GM21423 (cell line): Measurements from ENCODE around the gene CTSH.
"Not testable (repeated sequence)": the region's sequence is repeated elsewhere in the genome, so short reads cannot be mapped to it uniquely, and the experiment has no call there.

Source experiments
- ATAC-seq: cut with Tn5 transposase; IDR thresholded peaks from one replicate; pipeline ENCODE4 v1.9.1; 2021; ENCODE audit warnings: mild to moderate bottlenecking, moderate library complexity; ENCODE audit not compliant: unreplicated experiment

CTSH gene

DNA sequence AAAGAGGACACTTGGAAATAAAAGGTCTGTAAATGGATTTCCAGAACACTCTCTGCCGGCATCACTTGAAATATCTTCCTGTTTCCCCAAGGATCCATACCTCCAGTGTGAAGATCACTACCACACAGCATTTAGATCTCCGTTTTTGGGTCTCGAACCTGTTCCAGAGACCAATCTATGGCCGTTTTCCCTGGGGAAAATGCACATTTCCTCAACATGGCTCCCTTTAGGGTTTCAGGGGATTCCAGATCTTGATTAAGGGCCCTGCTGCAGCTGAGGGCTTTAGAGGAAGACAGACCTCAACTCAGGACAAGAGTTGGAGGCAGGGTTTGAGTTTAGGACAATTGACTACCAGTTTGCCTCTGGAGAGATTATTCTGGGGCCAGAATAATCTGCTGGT lies 2.1 kb downstream of the CTSH start:
- ATAC-seq = no peak

DNA sequence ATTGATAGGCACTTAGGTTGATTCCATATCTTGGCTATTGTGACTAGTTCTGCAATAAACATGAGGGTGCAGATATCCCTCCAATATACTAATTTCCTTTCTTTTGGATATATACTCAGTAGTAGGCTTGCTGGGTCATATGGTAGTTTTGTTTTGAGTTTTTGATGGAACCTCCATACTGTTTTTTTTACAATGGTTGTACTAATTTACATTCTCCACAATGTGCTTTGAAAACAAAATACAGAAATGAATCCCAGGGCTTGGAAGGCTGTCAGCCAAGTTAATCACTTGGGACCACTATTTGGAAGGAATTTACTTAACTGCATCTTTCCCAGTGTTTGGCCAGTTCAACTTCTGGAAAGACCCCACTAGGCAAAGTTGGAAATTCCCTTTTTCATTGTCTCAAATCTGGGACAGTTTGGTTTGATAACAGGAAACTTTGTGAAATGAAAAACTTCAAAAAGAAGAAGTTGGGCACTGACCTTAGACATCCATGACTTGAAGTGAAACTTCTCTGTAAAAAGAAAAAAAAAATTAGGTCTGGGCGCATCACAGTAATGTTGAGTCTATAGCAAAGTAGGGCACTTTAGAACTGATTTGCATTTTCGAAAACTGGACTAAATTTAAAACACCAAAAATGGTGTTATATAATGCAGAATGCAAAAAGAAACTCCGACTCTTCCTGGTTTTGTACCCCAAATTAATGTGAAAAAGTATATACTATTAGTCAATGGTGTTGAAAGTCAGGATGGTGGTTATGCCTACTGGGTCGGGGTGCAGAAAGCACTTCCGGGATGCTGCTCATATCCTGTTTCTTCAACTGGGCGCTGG lies 6.0 kb downstream of the CTSH start:
- ATAC-seq = peak; percentile 72

DNA sequence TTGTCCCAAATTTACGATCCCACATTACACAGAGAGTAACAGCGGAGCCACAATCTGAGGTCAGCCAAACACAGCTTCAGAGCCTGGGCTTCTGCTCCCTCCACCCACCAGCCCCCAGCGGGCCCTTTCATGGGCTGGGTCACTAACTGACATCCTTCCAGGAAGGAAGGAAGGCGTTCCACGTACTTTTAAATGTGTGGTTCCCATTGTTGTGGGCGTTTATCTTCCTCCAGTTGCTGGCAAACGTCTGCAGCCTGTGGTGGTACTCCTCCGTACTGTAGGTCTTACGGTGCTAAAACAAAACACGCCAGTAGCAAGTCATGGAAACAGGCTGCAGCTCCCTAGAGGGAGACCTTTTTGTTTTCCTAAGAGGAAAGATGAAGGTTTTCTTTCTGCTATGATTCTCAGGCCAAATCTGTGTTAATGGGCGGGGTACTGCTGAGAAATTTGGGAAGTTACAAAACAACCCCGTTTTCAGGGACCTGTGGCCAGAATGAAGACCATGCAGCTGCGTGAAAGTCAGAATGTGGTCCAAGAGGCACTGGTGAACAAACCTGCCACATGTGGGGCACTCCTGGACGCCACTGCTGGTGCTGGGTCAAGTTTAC lies 7.6 kb downstream of the CTSH start:
- no peak for ATAC-seq

DNA sequence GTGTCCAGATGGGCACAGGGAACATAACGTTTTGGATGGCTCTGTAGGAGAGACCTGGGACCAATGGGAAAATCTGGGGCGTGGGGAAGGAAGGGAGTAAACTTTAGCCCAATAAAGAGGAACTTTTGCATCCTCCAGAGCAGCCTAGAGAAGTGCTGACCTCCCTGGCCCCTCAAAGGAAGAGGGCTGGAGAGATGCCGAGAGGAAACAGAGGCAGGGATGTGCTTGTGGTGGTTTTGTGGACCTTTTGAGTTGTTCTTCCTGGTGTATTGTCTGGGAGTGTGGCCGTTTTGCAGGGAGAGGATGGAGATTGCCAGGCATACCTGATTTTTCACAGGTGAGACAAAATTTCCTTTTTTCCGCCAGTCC lies 10.2 kb downstream of the CTSH start:
- no peak for ATAC-seq

DNA sequence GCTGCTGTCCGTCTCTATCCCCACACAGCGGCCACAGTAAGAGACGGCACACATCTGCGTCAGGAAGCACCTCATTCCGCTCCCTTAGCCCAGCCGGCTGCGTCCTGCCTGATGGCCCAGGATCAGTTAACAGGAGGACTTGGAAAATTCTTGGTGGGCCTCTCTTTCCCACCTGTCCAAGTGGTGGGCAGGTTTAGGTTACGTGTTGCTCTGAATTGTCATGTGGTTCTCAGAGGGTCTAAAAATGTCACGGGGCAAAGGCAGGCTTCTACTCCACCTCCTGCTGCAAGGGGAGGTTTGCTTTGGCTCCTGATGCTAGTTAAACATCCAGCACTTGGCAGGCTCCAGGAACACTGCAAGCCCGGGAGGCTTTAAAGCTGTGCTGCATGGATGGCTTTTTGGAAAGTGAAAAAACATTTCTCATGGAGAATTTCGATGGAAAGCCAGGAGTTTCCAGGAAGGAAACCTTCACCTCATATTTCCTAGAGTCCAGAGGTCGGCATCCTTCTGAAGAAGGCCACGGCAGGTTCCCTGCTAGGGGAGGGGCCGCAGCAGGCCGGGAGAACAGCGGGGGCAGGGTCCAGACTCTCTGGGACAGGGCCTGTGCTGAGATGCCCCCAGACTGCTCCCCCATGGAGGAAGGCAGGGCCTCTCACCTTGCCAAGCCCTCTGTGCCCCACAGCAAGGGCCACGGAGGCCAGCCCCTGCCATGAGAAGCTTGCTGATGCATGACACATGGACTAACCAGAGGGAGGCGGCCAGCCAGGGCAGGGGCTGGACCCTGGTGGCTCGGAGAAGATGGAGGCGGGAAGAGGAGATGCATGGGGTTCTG lies 10.8 kb downstream of the CTSH start:
- ATAC-seq = no peak

DNA sequence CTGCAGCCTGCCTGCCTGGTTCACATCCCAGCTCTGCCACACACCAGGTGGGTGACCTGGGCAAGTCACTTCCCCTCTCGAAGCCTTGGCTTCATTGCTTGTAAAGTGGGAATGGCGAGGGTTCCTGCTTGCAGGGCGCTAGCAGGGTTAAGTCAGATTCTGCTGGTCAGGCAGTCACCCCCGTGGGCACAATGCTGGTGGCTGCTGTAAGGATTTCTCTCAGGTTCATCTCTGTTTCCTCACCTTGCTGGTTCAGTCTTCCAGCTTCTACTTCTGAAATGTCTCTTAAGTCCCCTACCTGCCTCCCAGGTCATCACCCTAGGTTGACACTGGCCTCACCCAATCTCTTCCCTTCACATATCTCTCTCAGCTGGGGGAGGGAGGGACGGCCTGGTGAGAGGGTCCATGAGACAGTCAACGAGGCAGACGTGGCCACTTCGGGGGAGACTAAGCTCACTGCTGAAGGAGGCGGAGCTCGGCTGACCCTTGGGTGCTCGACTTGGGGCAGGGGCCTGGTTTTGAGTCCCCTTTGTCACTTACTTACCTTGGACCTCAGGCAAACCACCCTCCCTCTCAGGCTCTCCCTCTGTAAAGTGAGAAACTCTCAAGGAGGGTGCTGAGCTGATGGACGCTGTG lies 11.5 kb downstream of the CTSH start:
- no peak for ATAC-seq

DNA sequence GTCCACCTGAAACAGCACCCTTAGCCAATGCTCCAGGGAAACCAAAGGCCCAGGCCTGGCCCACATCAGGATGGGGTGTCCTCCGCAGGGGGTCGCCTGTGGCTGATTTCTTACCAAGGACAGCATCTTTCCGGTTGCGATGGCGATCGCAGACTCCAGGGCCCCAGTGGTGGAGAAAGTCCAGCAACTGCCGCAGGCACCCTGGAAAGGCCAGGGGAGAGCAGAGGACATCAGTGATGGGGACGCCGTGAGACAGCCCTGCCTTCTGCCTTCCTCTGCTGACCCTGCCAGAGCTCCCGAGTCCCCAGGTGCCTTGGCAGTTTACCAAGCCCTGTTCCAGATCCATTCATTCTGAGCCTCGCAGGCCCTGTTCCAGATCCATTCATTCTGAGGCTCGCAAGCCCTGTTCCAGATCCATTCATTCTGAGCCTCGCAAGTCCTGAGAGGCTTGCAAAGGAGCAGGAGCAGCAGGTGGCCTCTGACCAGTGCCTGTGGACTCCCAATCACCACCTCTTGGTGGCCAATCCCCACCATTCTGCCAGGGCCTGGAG lies 12.5 kb downstream of the CTSH start:
- no peak for ATAC-seq

DNA sequence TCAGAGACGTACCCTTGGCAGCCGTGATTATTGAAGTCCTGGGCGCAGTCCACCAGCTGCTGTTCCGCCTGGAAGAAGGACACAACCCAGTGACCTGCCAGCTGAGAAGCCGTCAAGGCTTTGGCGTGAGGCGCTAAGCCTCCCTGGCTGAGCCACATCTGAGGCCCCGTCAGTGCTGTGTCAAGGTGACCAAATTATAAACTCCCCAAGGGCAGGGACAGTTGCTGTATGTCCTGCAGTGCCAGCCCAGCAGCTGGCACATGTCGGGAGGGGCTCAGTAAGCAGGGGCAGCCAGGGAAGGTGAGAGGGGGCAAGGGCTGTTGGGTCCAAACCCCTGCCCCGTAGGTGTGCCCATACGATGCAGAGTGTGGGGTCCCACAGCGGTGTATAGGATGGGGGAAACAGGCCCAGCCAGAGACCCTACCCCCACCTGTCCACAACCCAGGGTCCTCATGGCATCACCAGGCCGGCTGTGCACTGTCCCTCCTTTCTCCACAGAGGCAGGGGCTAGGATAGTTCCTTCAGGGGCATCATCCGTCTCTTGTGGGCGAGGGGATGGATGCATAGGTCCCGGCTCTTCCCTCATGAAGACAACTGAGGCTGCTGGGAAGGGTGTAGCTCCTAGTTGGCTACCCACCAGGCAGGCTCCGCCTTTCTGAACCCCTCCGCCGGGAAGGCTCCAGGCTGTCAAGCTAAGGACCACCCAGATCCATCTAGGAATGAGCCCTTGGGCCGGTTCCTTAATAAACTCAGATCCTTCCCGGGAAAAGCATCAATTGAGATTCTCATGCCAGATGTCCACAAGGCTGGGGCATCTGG lies 13.2 kb downstream of the CTSH start:
- no peak for ATAC-seq

DNA sequence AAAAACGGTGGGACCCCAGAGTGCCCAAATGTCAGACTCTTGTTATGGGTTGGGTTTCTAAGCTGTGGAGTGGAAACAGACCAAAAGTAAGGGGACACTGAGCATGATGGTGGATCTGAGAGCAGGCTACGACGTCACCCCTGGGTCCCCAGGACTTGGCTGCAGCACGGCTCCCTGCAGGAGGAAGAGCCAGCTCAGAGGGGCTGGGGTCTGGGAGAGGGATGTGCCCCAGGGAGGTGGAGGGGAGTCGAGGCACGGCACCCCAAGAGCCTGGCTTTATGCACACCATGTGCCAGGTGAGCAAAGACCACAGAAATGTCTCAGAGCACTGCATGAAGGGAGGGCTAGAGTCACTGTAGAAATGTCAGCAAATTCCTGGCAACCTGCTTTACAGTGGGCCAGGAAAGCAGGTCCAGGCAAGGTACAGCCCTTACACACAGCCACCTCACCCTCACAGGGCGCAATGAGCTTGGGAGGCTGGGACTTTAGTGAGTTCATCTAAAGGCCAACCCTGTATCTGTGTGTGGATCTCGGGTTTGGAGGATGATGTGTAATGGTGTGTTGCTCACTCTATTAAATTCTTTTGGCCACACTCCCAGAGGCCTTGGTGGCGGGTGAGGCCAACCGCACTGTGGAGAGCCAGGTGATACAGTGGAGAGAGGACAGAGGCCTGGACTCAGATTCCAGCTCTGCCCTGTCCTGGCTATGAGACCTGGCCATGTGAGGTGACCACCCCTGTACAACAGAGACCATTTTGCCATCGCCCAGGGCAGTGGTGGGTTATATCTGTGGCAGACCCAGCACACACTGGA lies 14.1 kb downstream of the CTSH start:
- ATAC-seq = no peak

DNA sequence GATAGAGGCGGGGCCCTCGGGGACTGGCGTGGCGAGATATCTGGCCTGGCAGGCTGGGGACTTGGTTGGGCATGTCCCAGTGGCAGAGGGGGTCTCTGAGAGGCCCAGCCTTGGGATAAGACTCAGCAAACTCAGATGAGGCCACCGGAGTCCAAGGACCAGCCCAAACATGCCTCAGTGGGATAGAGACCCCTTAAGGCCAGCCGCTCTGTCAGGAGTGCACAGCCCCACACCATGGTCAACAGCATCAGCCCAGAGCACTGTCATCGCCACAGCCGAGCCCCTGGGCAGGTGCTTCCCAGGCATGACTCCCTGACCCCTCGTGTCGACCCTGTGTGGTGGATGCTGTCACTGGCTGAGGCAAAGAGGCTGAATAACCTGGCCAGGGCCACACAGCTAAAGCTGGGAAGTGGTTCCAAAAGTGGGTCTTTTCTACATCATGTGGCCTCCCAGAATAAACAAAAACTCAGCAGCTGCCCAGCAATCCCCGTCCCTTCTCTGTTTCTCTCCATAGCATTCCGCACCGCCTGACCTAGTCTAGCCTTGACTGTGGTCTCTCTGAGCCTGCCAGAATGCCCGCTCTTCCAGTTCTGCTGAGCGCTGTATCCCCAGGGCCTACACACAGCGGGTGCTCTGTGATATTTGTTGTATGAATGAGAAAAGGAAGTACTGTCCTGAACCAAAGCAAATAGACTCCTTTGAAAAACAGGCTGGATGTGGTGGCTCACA lies 15.1 kb downstream of the CTSH start:
- ATAC-seq = no peak

DNA sequence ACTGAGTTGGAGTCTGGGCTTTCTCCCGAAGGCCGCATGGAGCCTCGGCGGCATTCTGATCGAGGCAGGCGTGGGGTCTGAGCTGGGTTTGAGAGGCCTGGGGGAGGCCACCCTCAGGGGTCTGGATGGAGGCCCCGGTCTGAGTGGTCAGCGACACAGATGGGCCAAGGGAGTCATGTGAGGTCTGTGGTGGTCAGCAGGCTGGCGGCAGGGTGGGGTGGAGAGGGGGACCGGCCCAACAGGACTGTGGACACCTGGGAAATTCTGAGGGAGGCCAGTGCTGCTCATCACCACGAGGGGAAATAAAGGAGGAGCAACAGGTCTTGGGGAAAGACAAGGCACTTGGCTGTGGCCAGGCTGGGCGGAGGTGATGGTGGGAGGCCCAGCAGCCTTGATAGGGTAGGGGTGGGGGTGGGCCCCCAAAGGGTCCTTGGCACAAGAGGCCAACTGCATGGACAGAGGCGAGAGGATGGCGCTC lies 16.2 kb downstream of the CTSH start:
- no peak for ATAC-seq

DNA sequence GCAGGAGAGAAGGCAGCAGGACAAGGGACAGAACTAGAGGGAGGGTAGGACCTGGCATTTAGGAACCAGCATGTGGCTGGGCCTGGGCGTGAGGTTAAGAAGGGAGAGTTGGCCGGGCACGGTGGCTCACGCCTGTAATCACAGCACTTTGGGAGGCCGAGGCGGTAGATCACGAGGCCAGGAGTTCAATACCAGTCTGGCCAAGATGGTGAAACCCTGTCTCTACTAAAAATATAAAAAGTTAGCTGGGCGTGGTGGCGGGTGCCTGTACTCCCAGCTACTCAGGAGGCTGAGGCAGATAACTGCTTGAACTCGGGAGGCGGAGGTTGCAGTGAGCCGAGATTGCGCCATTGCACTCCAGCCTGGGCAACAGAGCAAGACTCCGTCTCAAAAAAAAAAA lies 16.7 kb downstream of the CTSH start:
- ATAC-seq = not testable (repeated sequence)

DNA sequence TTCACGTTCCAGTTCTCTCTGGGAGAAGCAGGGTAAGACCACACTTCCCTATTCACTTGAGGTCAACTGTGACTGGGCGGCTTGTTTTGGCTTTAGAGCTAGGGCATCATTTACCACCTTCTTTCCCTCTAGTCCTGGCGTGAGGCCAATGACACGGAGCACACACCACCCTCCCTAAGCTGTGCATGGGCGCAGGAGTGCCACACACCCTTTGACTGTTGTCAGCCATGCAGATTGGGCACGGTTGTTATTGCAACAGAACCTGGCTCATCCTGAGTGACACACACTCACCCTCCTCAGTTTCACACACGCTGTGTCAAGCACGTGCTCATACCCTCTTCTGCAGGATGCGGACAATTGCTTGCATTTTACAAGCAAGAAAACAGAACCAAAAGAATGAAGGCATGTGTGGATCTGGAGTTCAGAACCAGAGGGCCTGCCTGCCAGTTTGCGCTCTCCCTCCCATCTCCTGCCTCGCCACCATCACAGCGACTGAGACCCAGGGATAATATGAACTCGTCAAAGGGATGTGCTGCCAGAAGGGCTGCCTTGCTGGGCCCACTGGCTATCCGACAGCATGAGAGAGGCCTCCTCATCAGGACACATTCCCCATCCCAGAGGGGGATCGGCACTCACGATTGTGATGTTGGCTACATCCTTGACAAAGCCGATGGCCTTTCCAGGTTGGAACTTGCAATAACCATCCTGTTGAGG lies 17.6 kb downstream of the CTSH start:
- ATAC-seq = no peak

DNA sequence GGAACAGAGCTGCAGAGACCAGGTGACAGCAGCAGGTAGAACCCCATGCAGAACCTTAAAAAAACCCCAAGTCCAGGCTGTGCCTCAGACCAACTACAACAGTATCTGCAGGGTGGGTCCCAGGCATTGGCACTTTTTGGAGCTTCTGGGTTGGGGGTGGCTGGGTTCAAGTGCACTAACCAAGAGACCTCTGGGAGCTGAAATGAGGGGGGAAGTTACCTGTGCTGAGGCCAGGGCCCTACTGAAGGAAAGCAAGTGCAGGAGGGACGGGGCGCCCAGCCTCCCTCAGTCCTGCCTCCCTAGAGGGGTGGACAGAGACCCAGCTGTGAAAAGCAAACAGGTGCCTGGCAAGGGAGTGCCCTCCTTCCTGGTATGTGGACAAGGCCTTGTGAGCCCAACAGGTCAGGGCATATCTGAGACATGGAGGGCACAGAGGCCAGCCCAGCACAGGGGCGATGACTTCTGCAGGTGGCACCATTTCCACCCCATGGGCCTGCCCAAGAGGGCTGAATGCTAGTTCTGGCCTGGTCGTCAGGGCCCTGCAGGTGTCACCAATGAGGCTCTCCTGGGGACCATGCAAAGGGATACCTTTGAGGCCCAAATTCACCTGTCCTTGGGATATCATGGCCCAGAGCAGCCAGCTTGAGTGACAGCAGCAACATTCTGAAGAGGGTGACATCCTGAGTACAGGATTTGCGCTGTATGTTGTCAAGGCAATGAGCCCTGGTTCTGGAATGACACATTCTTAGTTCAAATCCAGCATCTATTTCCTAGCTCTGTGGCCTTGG lies 18.7 kb downstream of the CTSH start:
- ATAC-seq = no peak

DNA sequence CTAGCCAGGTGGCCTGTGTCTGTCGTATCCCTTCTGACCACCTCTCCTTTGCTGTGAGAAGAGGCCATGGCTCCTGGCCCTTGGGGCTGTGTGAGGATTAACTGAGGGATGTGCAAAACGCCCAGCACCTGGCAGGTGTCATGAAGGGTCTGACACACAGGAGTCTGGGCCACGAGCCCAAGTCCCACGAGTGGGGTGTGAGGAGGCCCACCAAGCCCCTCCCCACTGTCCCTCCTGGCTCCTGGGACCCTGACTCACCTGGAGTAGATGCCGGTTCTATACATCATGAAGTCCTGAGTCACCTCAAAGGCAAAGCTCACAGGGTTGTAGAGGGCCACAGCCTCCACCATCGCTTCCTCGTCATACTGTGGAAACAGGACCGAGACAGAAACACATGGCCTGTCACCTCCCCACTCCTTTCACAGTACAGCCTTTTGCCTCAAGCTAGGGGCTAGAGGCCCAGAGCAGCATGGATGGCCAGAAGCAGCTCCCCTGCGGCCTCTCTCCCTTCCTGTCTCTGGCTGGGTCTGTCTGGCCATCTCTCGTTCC lies 19.7 kb downstream of the CTSH start:
- ATAC-seq = no peak

DNA sequence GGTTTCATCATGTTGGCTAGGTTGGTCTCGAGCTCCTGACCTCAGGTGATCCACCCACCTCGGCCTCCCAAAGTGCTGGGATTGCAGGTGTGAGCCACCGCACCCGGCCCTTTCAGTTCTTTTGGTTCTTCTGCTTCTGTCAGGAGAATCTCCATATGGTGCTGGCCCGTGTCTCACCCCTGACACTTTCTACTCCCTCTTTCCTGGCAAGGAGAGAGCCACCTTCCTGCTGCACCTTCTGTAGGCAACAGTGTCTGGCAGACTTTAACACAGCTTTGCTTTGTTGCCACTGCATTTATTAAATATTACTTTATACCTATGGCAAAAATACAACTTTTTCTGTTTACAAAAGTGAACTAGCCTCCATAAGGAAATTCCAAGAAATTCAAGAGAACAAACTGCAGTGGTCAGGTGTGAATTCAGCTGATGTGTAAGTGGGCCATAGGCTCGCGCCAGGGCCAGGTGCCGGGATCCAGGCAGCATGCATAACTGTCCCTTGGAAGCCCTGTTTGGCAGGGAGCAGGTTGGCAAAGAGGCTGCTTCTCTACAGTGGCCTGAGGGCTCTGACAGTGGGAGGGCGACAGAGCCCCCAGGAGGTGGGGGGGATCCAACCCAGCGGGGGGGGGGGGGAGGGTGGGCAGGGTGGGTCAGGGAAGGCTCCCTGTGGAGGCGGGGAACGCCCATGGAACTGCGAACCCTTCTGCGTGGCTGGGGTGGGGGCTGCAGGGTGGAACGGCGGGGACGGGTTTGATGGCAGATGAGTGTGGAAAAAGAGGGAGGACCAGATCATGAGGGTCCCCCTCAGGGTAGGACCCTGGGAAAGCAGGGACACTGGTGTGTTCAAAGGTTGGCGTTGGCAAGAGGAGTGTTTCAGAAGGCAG lies 21.1 kb downstream of the CTSH start:
- no peak for ATAC-seq
